Gastrocnemius medialis (tissue), 4 donors: ENCODE measurements around the gene SEH1L.

ENCODE experiments used
- CTCF ChIP-seq, 5 experiments: fragments of 450-650 bp in 3 of 5; fragments of 200-600 bp in 2 of 5; sonication (generic) in 2 of 5; IDR thresholded peaks in 4 of 5; conservative IDR thresholded peaks in 1 of 5; 1 replicate in 4 of 5; 2 replicates in 1 of 5; pipeline ENCODE4 v1.5.1; 2016 to 2019; ENCODE audit warnings: antibody characterized with exemption in 5 of 5, mild to moderate bottlenecking in 3 of 5, moderate library complexity in 3 of 5
- POLR2A ChIP-seq, 2 donors: fragments of 450-650 bp; IDR thresholded peaks; one replicate each; pipeline ENCODE4 v1.6.1; 2017; ENCODE audit warnings: antibody characterized with exemption in 2 of 2, mild to moderate bottlenecking in 2 of 2, moderate library complexity in 2 of 2

GRCh38 chr18:13004396-13004795 lies 56.6 kb downstream of the SEH1L start:
- TF ChIP-seq CTCF (IDR thresholded peaks at IDR 0.05 in 4 of 5, conservative IDR thresholded peaks at IDR 0.05 in 1 of 5) (no peak), POLR2A (IDR thresholded peaks at IDR 0.05) (no peak)
